NCI-H187 (cell line): ENCODE measurements around the gene ZG16B.

Experiments
- DNase-seq, 2 experiments: peaks; one replicate each; lab custom pipeline; 2025; lab: John Stamatoyannopoulos, UW

The ZG16B gene

GRCh38 chr16:2829501-2830354 lies at the start of gene ZG16B:
TSS of gene ZG16B (plus strand) at chr16:2830303. CDS start at chr16:2830442, 139 bp downstream.
- DNase-seq: no peak

GRCh38 chr16:2782583-2783351 lies 47.3 kb upstream of the ZG16B start:
- DNase-seq: no peak

GRCh38 chr16:2783581-2784357 lies 46.3 kb upstream of the ZG16B start:
- DNase-seq: no peak

GRCh38 chr16:2784358-2785100 lies 45.6 kb upstream of the ZG16B start:
- no peak for DNase-seq

GRCh38 chr16:2785101-2785991 lies 44.8 kb upstream of the ZG16B start:
- DNase-seq: no peak

- no peak for DNase-seq
Measured at GRCh38 chr16:2786061-2786825, 43.9 kb upstream of the ZG16B start.

- no peak for DNase-seq
Measured at GRCh38 chr16:2786826-2787151, 43.3 kb upstream of the ZG16B start.

GRCh38 chr16:2787406-2787805 lies 42.7 kb upstream of the ZG16B start, which contains the start of gene PRSS33:
TSS of gene PRSS33 (minus strand) at chr16:2787560. CDS start at chr16:2786547, 1,013 bp downstream.
- no peak for DNase-seq

GRCh38 chr16:2787961-2788360 lies 42.1 kb upstream of the ZG16B start:
- no peak for DNase-seq

- DNase-seq: no peak
Measured at GRCh38 chr16:2790631-2791030, 39.5 kb upstream of the ZG16B start.

GRCh38 chr16:2791174-2791573 lies 38.9 kb upstream of the ZG16B start:
- no peak for DNase-seq

GRCh38 chr16:2792940-2793339 lies 37.2 kb upstream of the ZG16B start:
- no peak for DNase-seq

GRCh38 chr16:2795395-2796143 lies 34.5 kb upstream of the ZG16B start:
- DNase-seq: no peak

GRCh38 chr16:2798723-2799204 lies 31.3 kb upstream of the ZG16B start:
- DNase-seq: no peak

- no peak for DNase-seq
Measured at GRCh38 chr16:2799205-2799858, 30.8 kb upstream of the ZG16B start.

GRCh38 chr16:2799859-2800226 lies 30.3 kb upstream of the ZG16B start:
- DNase-seq: no peak

- no peak for DNase-seq
Measured at GRCh38 chr16:2803545-2804195, 26.4 kb upstream of the ZG16B start.

GRCh38 chr16:2804728-2805127 lies 25.4 kb upstream of the ZG16B start:
- no peak for DNase-seq
